GM12872 (cell line): ENCODE results near the gene MAML2.

Experiments used
- TF ChIP-seq, protein P1 (sequence below): IDR thresholded peaks from 3 replicates; pipeline ENCODE4 v1.5.1; 2011; ENCODE audit warnings: low read depth, mild to moderate bottlenecking, low read length, moderate library complexity; ENCODE audit not compliant: insufficient read depth

The MAML2 gene

DNA sequence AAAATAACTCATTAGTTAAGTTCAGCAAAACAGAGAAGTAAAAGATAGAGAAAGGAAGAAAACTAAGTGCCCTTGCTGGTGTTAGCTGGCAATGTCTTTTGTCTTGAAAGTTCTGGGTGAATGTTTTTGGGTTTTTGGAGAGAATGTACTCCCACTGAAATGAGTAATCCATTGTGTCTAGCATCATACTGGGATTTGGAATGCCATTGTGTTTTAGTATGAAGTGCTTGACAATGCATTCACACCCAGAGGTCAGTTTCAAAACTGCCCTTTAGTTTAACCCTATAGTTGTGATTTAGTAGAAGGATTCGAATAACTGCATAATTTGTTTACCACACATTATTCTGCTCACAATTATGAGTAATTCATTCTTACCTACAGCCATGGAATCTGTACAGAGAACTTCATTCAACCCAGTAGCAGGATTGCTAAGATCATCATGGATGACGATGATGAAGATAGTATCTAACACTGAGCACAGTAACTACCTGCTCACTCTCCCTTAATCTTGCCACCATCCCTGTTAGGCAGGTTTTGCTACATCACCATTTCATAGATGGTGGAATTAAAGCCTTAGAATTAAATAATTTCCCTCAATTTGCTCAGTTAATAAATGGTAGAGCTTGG lies 33.9 kb downstream of the MAML2 start:
- TF ChIP-seq, protein P1, sequence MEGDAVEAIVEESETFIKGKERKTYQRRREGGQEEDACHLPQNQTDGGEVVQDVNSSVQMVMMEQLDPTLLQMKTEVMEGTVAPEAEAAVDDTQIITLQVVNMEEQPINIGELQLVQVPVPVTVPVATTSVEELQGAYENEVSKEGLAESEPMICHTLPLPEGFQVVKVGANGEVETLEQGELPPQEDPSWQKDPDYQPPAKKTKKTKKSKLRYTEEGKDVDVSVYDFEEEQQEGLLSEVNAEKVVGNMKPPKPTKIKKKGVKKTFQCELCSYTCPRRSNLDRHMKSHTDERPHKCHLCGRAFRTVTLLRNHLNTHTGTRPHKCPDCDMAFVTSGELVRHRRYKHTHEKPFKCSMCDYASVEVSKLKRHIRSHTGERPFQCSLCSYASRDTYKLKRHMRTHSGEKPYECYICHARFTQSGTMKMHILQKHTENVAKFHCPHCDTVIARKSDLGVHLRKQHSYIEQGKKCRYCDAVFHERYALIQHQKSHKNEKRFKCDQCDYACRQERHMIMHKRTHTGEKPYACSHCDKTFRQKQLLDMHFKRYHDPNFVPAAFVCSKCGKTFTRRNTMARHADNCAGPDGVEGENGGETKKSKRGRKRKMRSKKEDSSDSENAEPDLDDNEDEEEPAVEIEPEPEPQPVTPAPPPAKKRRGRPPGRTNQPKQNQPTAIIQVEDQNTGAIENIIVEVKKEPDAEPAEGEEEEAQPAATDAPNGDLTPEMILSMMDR, result no peak

DNA sequence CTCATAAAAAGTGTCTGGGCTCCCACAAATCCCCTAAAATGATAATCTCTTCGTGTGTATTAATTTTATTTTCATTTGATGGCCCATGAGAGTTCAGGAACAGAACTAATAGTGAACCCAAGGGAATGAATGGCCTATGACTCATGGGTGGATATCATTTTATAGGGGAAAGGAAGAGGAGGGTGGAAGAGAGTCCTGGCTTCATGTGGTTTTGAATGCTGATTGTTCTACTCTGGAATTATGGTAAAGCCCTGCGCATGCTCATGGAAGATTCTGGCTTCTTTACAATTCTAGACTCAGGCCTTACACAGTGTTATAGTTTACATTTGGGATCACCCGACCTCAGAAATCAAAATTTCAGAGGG lies 35.2 kb downstream of the MAML2 start:
- TF ChIP-seq, protein P1, result no peak

DNA sequence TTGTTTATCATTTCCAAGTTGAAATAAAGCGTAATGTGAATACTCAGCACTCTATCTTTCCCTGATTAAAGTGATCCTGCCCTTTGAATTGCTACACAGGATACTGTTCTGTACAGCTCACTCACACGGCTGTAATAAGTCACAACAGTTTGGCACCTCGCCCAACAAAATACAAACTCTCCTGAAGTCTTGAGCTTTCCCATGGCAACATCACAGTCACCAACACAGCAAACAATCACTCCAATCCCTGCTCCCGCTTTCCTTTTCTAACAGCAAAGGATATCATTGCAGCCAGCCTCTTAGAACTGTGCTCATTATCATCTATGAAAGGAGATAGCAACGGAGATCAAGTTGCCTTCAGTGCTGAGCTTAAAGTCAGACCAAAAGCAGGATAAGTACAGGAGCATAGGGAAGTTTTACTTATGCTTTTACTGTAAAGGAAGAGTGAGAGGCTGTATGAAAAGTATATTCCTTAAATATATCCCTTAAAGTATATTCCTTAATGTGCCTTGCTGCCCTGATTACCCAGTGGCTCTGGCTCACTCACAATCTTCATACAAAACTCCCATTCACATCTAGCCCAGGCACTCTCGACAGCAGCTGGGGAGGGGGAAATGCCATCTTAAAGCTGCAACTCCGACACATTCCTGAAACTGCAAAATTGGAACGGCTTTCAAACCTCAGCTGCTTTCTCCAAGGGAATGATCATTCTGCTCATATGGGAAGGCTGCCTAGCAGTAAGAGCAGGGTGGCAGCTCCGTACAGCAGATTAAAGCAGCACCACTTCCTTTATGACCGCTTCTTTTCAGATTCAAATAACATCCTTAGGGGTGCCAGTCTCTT lies 35.8 kb downstream of the MAML2 start:
- TF ChIP-seq, protein P1, result no peak

DNA sequence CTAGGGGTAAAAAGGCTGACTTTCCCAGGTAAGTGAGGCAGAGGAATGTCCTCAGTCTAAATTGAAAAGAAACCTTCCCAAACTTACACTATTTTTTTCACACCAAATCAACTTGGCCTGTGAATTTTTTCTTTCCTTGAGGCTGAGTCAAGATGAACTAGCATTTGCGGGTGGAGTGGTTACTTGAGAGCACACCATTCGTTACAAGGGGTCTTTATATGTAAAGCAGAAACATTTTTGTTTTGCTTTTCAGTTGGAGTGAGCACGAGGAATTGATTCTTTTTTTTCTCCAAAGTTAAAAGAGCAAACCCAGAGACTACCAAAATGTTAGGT lies 36.4 kb downstream of the MAML2 start:
- TF ChIP-seq, protein P1, result no peak

DNA sequence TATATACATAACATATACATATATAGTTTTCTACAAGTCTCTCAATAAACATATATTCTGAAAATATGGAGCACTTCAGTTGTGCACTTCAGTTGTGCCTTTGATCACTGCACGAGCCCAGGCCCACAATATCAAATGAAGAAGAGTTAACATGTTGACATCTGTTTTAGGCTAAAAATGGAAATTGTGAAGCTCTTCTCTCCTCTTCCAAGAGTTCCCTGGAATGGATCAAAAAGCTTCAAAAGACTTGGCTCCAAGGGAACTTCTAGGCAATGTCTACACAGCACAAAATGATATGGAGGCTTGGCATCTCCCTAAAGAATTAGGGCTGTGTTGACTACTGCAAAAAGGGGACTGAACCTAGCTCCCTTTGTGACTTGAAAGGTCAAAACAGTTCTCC lies 36.9 kb downstream of the MAML2 start:
- TF ChIP-seq, protein P1, result no peak

DNA sequence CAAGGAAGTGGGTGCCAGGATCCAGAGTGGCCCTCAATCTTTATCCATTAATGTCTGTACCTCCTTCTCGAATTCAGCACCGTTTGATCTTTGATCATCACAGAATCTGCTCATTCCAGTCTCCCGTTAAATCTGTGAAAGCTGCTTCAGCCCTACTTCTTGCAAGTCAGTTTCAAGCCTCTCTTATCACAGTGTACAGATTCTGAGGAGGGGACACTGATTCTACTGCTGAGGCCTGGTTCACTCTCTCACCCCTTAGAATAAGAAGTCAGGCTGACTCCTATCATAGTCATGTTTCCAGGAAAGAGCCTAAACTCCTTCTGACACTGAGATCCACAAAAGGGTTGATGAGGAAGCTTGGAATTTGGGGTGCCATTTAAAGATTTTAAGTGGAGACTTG lies 39.0 kb downstream of the MAML2 start:
- TF ChIP-seq, protein P1, result no peak

DNA sequence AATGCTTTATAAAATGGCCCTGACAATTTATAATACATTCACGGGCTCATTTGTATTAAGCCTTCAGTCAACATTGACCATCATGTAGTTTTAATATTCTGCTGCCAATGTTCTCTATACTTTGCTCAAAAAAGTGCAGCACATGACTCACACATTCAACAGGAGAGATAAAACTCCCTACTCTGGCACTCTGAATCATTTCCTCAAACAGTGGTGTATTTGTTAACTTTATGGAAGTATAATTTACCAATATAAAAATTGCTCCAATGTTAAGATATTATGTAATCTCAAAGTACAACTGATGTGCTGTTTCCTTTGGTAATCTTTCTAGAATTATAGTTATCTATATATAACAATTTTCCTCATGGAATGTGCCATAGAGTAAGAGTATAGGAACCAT lies 39.9 kb downstream of the MAML2 start:
- TF ChIP-seq, protein P1, result no peak
